Tibial artery (tissue), 4 donors: ENCODE measurements around the gene GAB2.

Experiments used
- DNase-seq, 2 donors: peaks; one replicate each; pipeline ENCODE4 v3.0.0-alpha.2; 2019
- H3K27ac ChIP-seq, 2 donors: fragments of 200-600 bp; sonication (generic) in 1 of 2; 1 replicate in 1 of 2; 2 replicates in 1 of 2; pipeline ENCODE4 v1.5.1; 2018 to 2019; ENCODE audit warnings: mild to moderate bottlenecking in 1 of 2
- H3K27me3 ChIP-seq, 2 donors: fragments of 200-600 bp; sonication (generic) in 1 of 2; one replicate each; pipeline versions ENCODE4 v1.5.1 to v1.6.0; 2016 to 2019
- H3K36me3 ChIP-seq, 3 donors: fragments of 200-600 bp; sonication (generic) in 2 of 3; one replicate each; pipeline ENCODE4 v1.5.1; 2016 to 2019; ENCODE audit warnings: mild to moderate bottlenecking in 2 of 3
- H3K4me1 ChIP-seq, 4 donors: fragments of 200-600 bp; sonication (generic) in 2 of 4; 1 replicate in 3 of 4; 2 replicates in 1 of 4; pipeline ENCODE4 v1.5.1; 2016 to 2019
- H3K4me3 ChIP-seq, 2 donors: fragments of 200-600 bp; sonication (generic) in 1 of 2; 1 replicate in 1 of 2; 2 replicates in 1 of 2; pipeline ENCODE4 v1.5.1; 2018 to 2019; ENCODE audit warnings: mild to moderate bottlenecking in 2 of 2
- H3K9me3 ChIP-seq, 3 donors: fragments of 200-600 bp; sonication (generic) in 1 of 3; one replicate each; pipeline ENCODE4 v1.5.1; 2016 to 2019
- intact Hi-C: fragments of 100-400 bp; cut with DNase I; formaldehyde crosslinking; loops from one replicate; pipeline ENCODE4 v1.15.0; 2023; ENCODE audit warnings: low total_unique reads
- TF ChIP-seq, protein P1 (sequence below), 2 experiments: fragments of 200-600 bp in 1 of 2; fragments of 450-650 bp in 1 of 2; IDR thresholded peaks; one replicate each; pipeline ENCODE4 v1.5.1; 2017 to 2019; ENCODE audit warnings: antibody characterized with exemption in 2 of 2, mild to moderate bottlenecking in 1 of 2, moderate library complexity in 1 of 2

Gene GAB2

DNA sequence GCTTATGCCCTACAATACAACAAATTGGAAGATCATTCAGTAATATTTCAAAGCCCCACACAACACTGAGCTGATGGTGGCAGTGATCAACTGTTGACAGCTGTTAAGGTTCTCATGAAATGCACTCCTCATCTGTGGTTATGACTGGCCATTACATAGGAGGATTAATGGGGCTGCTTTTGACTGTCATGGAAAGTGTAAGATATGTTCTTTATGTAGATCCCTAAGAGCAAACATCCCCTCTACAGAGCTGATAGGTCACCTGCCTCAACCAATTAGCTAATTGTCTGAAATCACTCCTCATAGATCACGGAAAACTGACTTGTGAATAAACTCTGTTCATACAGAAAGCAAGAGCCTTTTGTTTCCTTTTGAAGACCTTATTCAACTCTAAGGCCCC, 78.1 kb downstream of the GAB2 start:
- no peak for DNase-seq
- no peaks in the 10 kb centered on the region for H3K9me3 ChIP-seq

DNA sequence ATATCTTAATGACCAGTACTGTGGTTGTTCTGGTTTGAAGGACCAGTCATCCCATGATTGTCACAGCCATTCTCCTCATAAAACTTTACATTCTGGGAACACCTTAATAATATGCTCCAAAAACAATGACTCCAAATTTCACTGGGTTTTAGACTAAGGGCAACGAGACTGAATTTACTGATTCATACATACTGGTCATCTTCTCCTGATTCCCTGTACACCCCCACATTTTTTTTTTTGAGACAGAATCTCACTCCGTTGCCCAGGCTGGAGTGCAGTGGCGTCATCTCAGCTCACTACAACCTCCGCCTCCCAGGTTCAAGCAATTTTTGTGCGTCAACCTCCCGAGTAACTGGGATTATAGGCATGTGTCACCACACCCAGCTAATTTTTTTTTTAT, 78.9 kb downstream of the GAB2 start:
- Histone ChIP-seq H3K9me3 (no peaks in the 10 kb centered on the region), H3K4me3 (no peak overlapping the region), H3K27me3 (no peaks in the 10 kb centered on the region), H3K36me3 (no peaks in the 10 kb centered on the region), H3K27ac (no peak overlapping the region), H3K4me1 (peaks cover 0 to 38% (median 12%) of the 10 kb centered on the region in 4 donors)
- intact Hi-C loops, result no loop called here
- DNase-seq, result no peak
- TF ChIP-seq, protein P1, sequence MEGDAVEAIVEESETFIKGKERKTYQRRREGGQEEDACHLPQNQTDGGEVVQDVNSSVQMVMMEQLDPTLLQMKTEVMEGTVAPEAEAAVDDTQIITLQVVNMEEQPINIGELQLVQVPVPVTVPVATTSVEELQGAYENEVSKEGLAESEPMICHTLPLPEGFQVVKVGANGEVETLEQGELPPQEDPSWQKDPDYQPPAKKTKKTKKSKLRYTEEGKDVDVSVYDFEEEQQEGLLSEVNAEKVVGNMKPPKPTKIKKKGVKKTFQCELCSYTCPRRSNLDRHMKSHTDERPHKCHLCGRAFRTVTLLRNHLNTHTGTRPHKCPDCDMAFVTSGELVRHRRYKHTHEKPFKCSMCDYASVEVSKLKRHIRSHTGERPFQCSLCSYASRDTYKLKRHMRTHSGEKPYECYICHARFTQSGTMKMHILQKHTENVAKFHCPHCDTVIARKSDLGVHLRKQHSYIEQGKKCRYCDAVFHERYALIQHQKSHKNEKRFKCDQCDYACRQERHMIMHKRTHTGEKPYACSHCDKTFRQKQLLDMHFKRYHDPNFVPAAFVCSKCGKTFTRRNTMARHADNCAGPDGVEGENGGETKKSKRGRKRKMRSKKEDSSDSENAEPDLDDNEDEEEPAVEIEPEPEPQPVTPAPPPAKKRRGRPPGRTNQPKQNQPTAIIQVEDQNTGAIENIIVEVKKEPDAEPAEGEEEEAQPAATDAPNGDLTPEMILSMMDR (IDR thresholded peaks at IDR 0.05), result no peak

More for the DNA sequence above, 78.1 kb downstream of the GAB2 start:
- intact Hi-C loops, result no loop called here
- Histone ChIP-seq H3K27me3 (no peaks in the 10 kb centered on the region), H3K27ac (no peak overlapping the region), H3K36me3 (no peaks in the 10 kb centered on the region), H3K4me1 (peaks cover 0 to 45% (median 12%) of the 10 kb centered on the region in 4 donors), H3K4me3 (no peak overlapping the region)
- TF ChIP-seq, protein P1 (IDR thresholded peaks at IDR 0.05), result no peak

DNA sequence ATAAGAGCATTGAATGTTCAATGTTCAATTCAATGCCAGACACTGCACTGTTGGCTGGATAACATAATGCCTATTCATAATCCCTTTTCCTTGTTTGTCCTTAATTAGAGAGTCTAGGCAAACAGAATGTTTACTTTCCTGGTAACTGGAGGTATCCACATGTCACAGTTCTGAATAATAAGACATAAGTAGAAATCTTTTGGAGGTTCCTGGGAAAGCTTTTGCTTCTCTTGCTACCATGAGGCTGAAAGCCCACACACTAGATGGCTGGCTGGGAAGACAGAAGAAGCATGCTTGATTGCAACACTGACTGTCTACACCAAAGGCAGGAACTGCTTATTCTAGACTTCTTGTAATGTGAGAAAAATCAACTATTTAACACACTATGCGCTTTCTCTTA, 79.5 kb downstream of the GAB2 start:
- intact Hi-C loops, result no loop called here
- Histone ChIP-seq H3K27me3 (no peaks in the 10 kb centered on the region), H3K9me3 (no peaks in the 10 kb centered on the region), H3K4me1 (peaks cover 0 to 38% (median 12%) of the 10 kb centered on the region in 4 donors), H3K27ac (no peak overlapping the region), H3K36me3 (no peaks in the 10 kb centered on the region), H3K4me3 (no peak overlapping the region)
- no peak for DNase-seq
- TF ChIP-seq, protein P1 (IDR thresholded peaks at IDR 0.05), result no peak

DNA sequence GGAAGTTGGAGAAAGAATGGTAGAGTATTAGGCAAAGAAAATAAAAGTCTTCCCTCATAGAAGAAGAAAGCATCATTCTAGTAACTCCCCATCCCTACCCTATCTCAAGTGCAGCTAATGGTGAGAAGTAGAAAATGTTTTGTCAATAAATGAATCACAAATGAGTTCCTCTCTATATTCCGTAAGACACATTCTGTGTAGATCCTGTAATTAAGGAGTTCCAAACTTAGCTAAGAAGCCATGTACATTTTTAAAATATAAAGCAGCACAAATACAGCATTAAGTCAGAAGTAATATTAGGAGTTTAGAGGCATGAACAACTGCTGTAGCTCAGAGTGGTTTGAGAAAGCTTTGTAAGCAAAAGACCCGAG, 80.1 kb downstream of the GAB2 start:
- Histone ChIP-seq H3K36me3 (no peaks in the 10 kb centered on the region), H3K4me1 (peaks cover 0 to 42% (median 13%) of the 10 kb centered on the region in 4 donors)

DNA sequence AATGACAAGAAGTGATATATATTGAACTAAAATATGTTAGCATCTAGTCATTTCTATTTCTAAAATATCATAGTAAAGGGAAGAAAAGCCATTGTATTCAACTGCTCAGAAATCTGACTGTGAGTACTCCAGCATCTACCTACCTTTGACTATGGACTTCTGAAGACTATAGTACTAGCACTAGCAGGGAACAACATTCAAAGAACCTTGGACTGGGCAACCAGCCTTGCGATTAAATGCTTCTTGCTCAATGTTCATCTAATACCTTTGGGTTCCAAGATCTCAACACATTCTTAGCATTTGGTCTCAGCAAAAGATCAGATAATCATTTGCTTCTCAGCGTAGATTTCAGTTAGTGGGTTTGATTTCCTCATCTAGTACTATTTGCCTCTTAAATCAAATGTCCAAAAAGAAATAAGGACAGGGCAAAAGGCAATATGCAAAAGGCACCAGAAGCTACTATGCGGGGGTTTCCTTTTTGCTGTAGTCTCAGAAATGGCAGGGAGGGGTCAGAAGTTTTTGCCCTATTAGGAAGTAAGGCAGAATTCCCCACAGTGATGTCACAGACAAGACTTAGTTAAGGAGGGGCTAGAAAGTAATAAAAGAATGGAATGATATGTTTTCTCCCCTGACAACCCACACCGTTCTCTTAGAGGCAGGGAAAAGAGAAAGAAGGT, 80.6 kb downstream of the GAB2 start:
- intact Hi-C loops, result no loop called here
- H3K4me1 ChIP-seq, result peaks cover 0 to 42% (median 13%) of the 10 kb centered on the region in 4 donors
- H3K4me3 ChIP-seq, result no peak overlapping the region
- H3K9me3 ChIP-seq, result no peaks in the 10 kb centered on the region
- no peaks in the 10 kb centered on the region for H3K27me3 ChIP-seq
- H3K36me3 ChIP-seq, result no peaks in the 10 kb centered on the region
- DNase-seq, result no peak
- TF ChIP-seq, protein P1 (IDR thresholded peaks at IDR 0.05), result no peak
- H3K27ac ChIP-seq, result no peak overlapping the region

More for the DNA sequence above, 80.1 kb downstream of the GAB2 start:
- Histone ChIP-seq H3K4me3 (no peak overlapping the region), H3K9me3 (no peaks in the 10 kb centered on the region), H3K27ac (no peak overlapping the region), H3K27me3 (no peaks in the 10 kb centered on the region)
- DNase-seq, result no peak
- TF ChIP-seq, protein P1 (IDR thresholded peaks at IDR 0.05), result no peak
- intact Hi-C loops, result no loop called here
